ENCODE results near the gene GNB3.

- TF ChIP-seq, protein P1, sequence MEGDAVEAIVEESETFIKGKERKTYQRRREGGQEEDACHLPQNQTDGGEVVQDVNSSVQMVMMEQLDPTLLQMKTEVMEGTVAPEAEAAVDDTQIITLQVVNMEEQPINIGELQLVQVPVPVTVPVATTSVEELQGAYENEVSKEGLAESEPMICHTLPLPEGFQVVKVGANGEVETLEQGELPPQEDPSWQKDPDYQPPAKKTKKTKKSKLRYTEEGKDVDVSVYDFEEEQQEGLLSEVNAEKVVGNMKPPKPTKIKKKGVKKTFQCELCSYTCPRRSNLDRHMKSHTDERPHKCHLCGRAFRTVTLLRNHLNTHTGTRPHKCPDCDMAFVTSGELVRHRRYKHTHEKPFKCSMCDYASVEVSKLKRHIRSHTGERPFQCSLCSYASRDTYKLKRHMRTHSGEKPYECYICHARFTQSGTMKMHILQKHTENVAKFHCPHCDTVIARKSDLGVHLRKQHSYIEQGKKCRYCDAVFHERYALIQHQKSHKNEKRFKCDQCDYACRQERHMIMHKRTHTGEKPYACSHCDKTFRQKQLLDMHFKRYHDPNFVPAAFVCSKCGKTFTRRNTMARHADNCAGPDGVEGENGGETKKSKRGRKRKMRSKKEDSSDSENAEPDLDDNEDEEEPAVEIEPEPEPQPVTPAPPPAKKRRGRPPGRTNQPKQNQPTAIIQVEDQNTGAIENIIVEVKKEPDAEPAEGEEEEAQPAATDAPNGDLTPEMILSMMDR (IDR thresholded peaks at IDR 0.05), result no peak
- TF ChIP-seq POLR2A (IDR thresholded peaks at IDR 0.05), result no peak
Observed at GRCh38 chr12:6795088-6795487, 45.6 kb upstream of the GNB3 start.
